DOHH2 (cell line): Measurements from ENCODE around the gene HPSE2.

Experiments used
- CTCF ChIP-seq: fragments of 200-600 bp; sonication (generic); IDR thresholded peaks from one replicate; pipeline ENCODE4 v1.5.1; 2014; ENCODE audit warnings: antibody characterized with exemption, mild to moderate bottlenecking, low read depth, low read length; ENCODE audit not compliant: poor library complexity, severe bottlenecking
- EZH2phosphoT487 ChIP-seq: fragments of 200-600 bp; sonication (generic); IDR thresholded peaks from 2 replicates; pipeline ENCODE4 v1.6.1; 2017; ENCODE audit warnings: borderline replicate concordance, mild to moderate bottlenecking, antibody characterized with exemption, low read length, moderate library complexity, mixed read lengths

DNA sequence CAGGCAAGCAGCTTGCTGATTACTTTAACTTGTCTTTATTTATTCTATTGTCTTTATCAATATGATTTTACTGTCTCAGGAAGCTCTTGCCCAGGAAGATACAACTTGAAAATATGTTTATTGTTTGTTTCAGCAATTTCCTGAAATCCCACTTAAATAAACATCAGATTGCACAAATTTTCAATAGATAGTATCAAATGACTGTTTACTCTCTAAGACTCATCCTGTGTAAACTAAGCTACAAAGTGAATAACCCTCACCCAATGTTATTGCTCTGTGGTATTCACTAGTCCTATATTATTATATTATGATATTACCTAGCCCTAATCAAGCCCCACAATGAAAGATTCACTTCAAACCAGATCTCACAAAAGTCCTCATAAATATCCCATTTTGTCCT, 658.5 kb downstream of the HPSE2 start:
- TF ChIP-seq CTCF (no peak), EZH2phosphoT487 (no peak)
